ENCODE measurements around the gene SPECC1.

- TF ChIP-seq CTCF (IDR thresholded peaks at IDR 0.05; ENCODE audit: low read depth, low read length): no peak
- no peak for TF ChIP-seq POLR2A (IDR thresholded peaks at IDR 0.05; ENCODE audit: extremely low read depth, insufficient read length)
- TF ChIP-seq MAX (IDR thresholded peaks at IDR 0.05; ENCODE audit: low read depth, low read length): no peak
- no peak for TF ChIP-seq MYC (IDR thresholded peaks at IDR 0.05; ENCODE audit: low read depth, low read length)
These were observed 76.2 kb downstream of the SPECC1 start for GRCh38 chr17:20085283-20085845.

Measured in NB4 (cell line).